Left ventricle myocardium inferior (tissue), 1 donor: ENCODE data around the gene IMP3. TPM values are rescaled to one million over a fixed set of nuclear protein-coding genes. Genes with fewer than 3 reads are reported as not detected.
A peak's percentile ranks its signal among the peaks of the same experiment; 100 is the strongest.

Experiments
- DNase-seq: peaks from one replicate; pipeline ENCODE4 v3.0.0-alpha.2; 2020
- H3K27ac ChIP-seq: fragments of 200-600 bp; replicated peaks from 2 replicates; pipeline ENCODE4 v1.8.0; 2021
- H3K27me3 ChIP-seq: fragments of 200-600 bp; 2 replicates; pipeline ENCODE4 v1.8.0; 2021; ENCODE audit warnings: low read depth
- H3K36me3 ChIP-seq: fragments of 200-600 bp; 2 replicates; pipeline ENCODE4 v1.8.0; 2021
- H3K4me1 ChIP-seq: fragments of 200-600 bp; 2 replicates; pipeline ENCODE4 v1.8.0; 2021
- H3K4me3 ChIP-seq: fragments of 200-600 bp; 2 replicates; pipeline ENCODE4 v1.8.0; 2021; ENCODE audit warnings: mild to moderate bottlenecking, moderate library complexity
- H3K9me3 ChIP-seq: fragments of 200-600 bp; replicated peaks from 2 replicates; pipeline ENCODE4 v1.8.0; 2021
- CTCF ChIP-seq: fragments of 200-600 bp; IDR thresholded peaks from 2 replicates; pipeline ENCODE4 v1.8.0; 2021; ENCODE audit warnings: antibody characterized with exemption, mild to moderate bottlenecking, borderline replicate concordance
- intact Hi-C: fragments of 100-400 bp; cut with micrococcal nuclease; formaldehyde crosslinking; loops from one replicate; pipeline ENCODE4 v1.11.0; 2022
- total RNA-seq: library from RNA; stranded (reverse); fragmentation: NEBNext Ultra II Directional; extraction: Animal tissue kit (Norgen Biotek cat#: 25700); gene quantifications from one replicate; pipeline ENCODE4 v1.2.1, GENCODE V29; 2021
- donor health status: DM: no; HTN: yes; CAD: no; lungs with severe emphysema.

IMP3 gene
- total RNA-seq, 1 donor from 2014 or later, result 49.1 TPM

GRCh38 chr15:75606711-75607699 lies 33.0 kb downstream of the IMP3 start:
- Histone ChIP-seq H3K4me1 (no peaks in the 10 kb centered on the region), H3K27me3 (no peaks in the 10 kb centered on the region), H3K36me3 (peaks cover 88% of the 10 kb centered on the region), H3K4me3 (no peak overlapping the region), H3K27ac (no peak overlapping the region), H3K9me3 (no peaks in the 10 kb centered on the region)
- DNase-seq, result no peak
- no peak for TF ChIP-seq CTCF
- intact Hi-C loops, result no loop called here

- Histone ChIP-seq H3K36me3 (peaks cover 91% of the 10 kb centered on the region), H3K4me1 (no peaks in the 10 kb centered on the region), H3K9me3 (no peaks in the 10 kb centered on the region), H3K27ac (no peak overlapping the region), H3K4me3 (no peak overlapping the region), H3K27me3 (no peaks in the 10 kb centered on the region)
- no peak for TF ChIP-seq CTCF
- DNase-seq, result no peak
- intact Hi-C loops, result no loop called here
Measured at GRCh38 chr15:75606026-75606425, 34.0 kb downstream of the IMP3 start.

GRCh38 chr15:75599401-75599800 lies 40.6 kb downstream of the IMP3 start:
- no peak for TF ChIP-seq CTCF
- intact Hi-C loops, result no loop called here
- DNase-seq, result no peak
- no peaks in the 10 kb centered on the region for H3K27me3 ChIP-seq
- H3K4me1 ChIP-seq, result peaks cover 20% of the 10 kb centered on the region
- no peaks in the 10 kb centered on the region for H3K9me3 ChIP-seq
- no peak overlapping the region for H3K4me3 ChIP-seq
- peaks cover 73% of the 10 kb centered on the region for H3K36me3 ChIP-seq
- H3K27ac ChIP-seq, result no peak overlapping the region

GRCh38 chr15:75598361-75598760 lies 41.7 kb downstream of the IMP3 start:
- Histone ChIP-seq H3K27ac (no peak overlapping the region), H3K9me3 (no peaks in the 10 kb centered on the region), H3K4me3 (no peak overlapping the region), H3K36me3 (peaks cover 62% of the 10 kb centered on the region), H3K4me1 (peaks cover 20% of the 10 kb centered on the region), H3K27me3 (no peaks in the 10 kb centered on the region)
- DNase-seq, result no peak
- no peak for TF ChIP-seq CTCF
- intact Hi-C loops, result no loop called here

- Histone ChIP-seq H3K27ac (no peak overlapping the region), H3K4me1 (peaks cover 20% of the 10 kb centered on the region), H3K4me3 (no peak overlapping the region), H3K27me3 (no peaks in the 10 kb centered on the region), H3K36me3 (peaks cover 62% of the 10 kb centered on the region), H3K9me3 (no peaks in the 10 kb centered on the region)
- TF ChIP-seq CTCF, result peak; percentile 34
- intact Hi-C loops, result no loop called here
- DNase-seq, result no peak
Measured at GRCh38 chr15:75597667-75598341, 42.2 kb downstream of the IMP3 start.
